ENCODE measurements around the gene PRTG.

- no peak for TF ChIP-seq CTCF (IDR thresholded peaks at IDR 0.05 in 2 of 3, conservative IDR thresholded peaks at IDR 0.05 in 1 of 3; ENCODE audit: insufficient read depth in 2 of 3, low read depth in 1 of 3, low read length in 3 of 3)
- no peak for TF ChIP-seq CHCHD3 (CRISPR knock-in tag; IDR thresholded peaks at IDR 0.05)
- TF ChIP-seq ZNF780A (CRISPR knock-in tag; IDR thresholded peaks at IDR 0.05) = no peak
- TF ChIP-seq REST (IDR thresholded peaks at IDR 0.05; ENCODE audit: borderline replicate concordance) = no peak
- no peak for TF ChIP-seq REST (CRISPR knock-in tag; IDR thresholded peaks at IDR 0.05; ENCODE audit: low read depth)
- TF ChIP-seq CGGBP1 (CRISPR knock-in tag; IDR thresholded peaks at IDR 0.05) = no peak
- no peak for TF ChIP-seq PREB (CRISPR knock-in tag; IDR thresholded peaks at IDR 0.05)
- TF ChIP-seq SMAD3 (CRISPR knock-in tag; conservative IDR thresholded peaks at IDR 0.05) = no peak
- no peak for TF ChIP-seq RREB1 (CRISPR knock-in tag; IDR thresholded peaks at IDR 0.05)
- no peak for TF ChIP-seq MYC (IDR thresholded peaks at IDR 0.05; ENCODE audit: low read depth, low read length)
- TF ChIP-seq MYC (CRISPR knock-in tag; IDR thresholded peaks at IDR 0.05; ENCODE audit: borderline replicate concordance, low read depth) = no peak
- no peak for TF ChIP-seq ZBTB33 (CRISPR knock-in tag; IDR thresholded peaks at IDR 0.05)
- TF ChIP-seq TEAD4 (IDR thresholded peaks at IDR 0.05; ENCODE audit: low read length) = no peak
- TF ChIP-seq TEAD4 (CRISPR knock-in tag; IDR thresholded peaks at IDR 0.05; ENCODE audit: borderline replicate concordance) = no peak
Observed at GRCh38 chr15:55707951-55708350, 35.0 kb downstream of the PRTG start.

Measured in K562 (cell line).